Smooth muscle cell (in vitro differentiated cells): ENCODE results near the gene GUCA1A. TPM values are rescaled to one million over a fixed set of nuclear protein-coding genes. Genes with fewer than 3 reads are reported as not detected.

Source experiments
- DNase-seq: peaks from one replicate; lab custom pipeline; 2025; ENCODE audit not compliant: unreplicated experiment; lab: John Stamatoyannopoulos, UW
- H2AFZ ChIP-seq: fragments of 200-600 bp; sonication (generic); 2 replicates; pipeline ENCODE4 v1.6.0; 2016; ENCODE audit warnings: antibody characterized with exemption, low read depth, mild to moderate bottlenecking
- H3F3A ChIP-seq: fragments of 200-600 bp; sonication (generic); 2 replicates; pipeline ENCODE4 v1.6.0; 2017; ENCODE audit warnings: antibody characterized with exemption, low read depth
- H3K27ac ChIP-seq: fragments of 200-600 bp; sonication (generic); 2 replicates; pipeline ENCODE4 v1.5.1; 2016; ENCODE audit warnings: low read depth, mild to moderate bottlenecking
- H3K27me3 ChIP-seq: fragments of 200-600 bp; sonication (generic); 2 replicates; pipeline ENCODE4 v1.6.1; 2016; ENCODE audit warnings: low read depth, mild to moderate bottlenecking
- H3K36me3 ChIP-seq: fragments of 200-600 bp; sonication (generic); 2 replicates; pipeline ENCODE4 v1.5.1; 2016; ENCODE audit warnings: low read depth
- H3K4me1 ChIP-seq: fragments of 200-600 bp; sonication (generic); 2 replicates; pipeline ENCODE4 v1.5.1; 2016; ENCODE audit warnings: low read depth
- H3K4me2 ChIP-seq: fragments of 200-600 bp; sonication (generic); 2 replicates; pipeline ENCODE4 v1.6.0; 2016; ENCODE audit warnings: mild to moderate bottlenecking
- H3K4me3 ChIP-seq: fragments of 200-600 bp; sonication (generic); 2 replicates; pipeline ENCODE4 v1.5.1; 2016; ENCODE audit warnings: mild to moderate bottlenecking
- H3K79me2 ChIP-seq: fragments of 200-600 bp; sonication (generic); 2 replicates; pipeline ENCODE4 v1.6.0; 2016; ENCODE audit warnings: low read depth, mild to moderate bottlenecking
- H3K9ac ChIP-seq: fragments of 200-600 bp; sonication (generic); 2 replicates; pipeline ENCODE4 v1.6.0; 2016; ENCODE audit warnings: low read depth
- H3K9me3 ChIP-seq: fragments of 200-600 bp; sonication (generic); replicated peaks from 2 replicates; pipeline ENCODE4 v1.5.1; 2016; ENCODE audit warnings: low read depth
- H4K20me1 ChIP-seq: fragments of 200-600 bp; sonication (generic); 2 replicates; pipeline ENCODE4 v1.6.0; 2016; ENCODE audit warnings: low read depth
- CTCF ChIP-seq: fragments of 200-600 bp; sonication (generic); IDR thresholded peaks from 2 replicates; pipeline ENCODE4 v1.5.1; 2017; ENCODE audit warnings: borderline replicate concordance, mild to moderate bottlenecking, antibody characterized with exemption; ENCODE audit not compliant: insufficient read depth, poor library complexity, severe bottlenecking
- WGBS: methylation state at CpG from one replicate; pipeline ENCODE4 v1.1.7; 2016; ENCODE audit warnings: low lambda C conversion rate; 5-methylcytosine and 5-hydroxymethylcytosine counted together
- polyA plus RNA-seq: library from polyadenylated mRNA; unstranded; fragments of >200 nt; fragmentation: Nextera tagmentation; extraction: Ambion mirVana; gene quantifications from 2 replicates; pipeline ENCODE4 v1.2.1, GENCODE V29; 2016
- total RNA-seq: library from RNA; depleted of rRNA; stranded (reverse); fragments of >200 nt; gene quantifications from 2 replicates; pipeline ENCODE4 v1.2.3, GENCODE V29; 2014

GUCA1A gene
- total and polyA plus RNA-seq, 2 experiments from 2014 or later: 1.6 to 7.2 TPM

GRCh38 chr6:42225029-42225339 lies 51.8 kb downstream of the GUCA1A start:
- no peaks in the 10 kb centered on the region for H3K9me3 ChIP-seq
- H3K79me2 ChIP-seq: no peaks in the 10 kb centered on the region
- no peak overlapping the region for H2AFZ ChIP-seq
- DNase-seq: no peak
- TF ChIP-seq CTCF: no peak
- H4K20me1 ChIP-seq: no peaks in the 10 kb centered on the region
- no peaks in the 10 kb centered on the region for H3K36me3 ChIP-seq
- H3K4me1 ChIP-seq: no peaks in the 10 kb centered on the region
- no peaks in the 10 kb centered on the region for H3F3A ChIP-seq
- H3K27ac ChIP-seq: peak overlapping the region; percentile 86
- H3K27me3 ChIP-seq: no peaks in the 10 kb centered on the region
- H3K9ac ChIP-seq: peak overlapping the region; percentile 49
- no peak overlapping the region for H3K4me3 ChIP-seq
- peak overlapping the region; percentile 34 for H3K4me2 ChIP-seq

GRCh38 chr6:42225419-42225818 lies 52.3 kb downstream of the GUCA1A start:
- no peaks in the 10 kb centered on the region for H3K27me3 ChIP-seq
- H3K36me3 ChIP-seq: no peaks in the 10 kb centered on the region
- H3F3A ChIP-seq: no peaks in the 10 kb centered on the region
- TF ChIP-seq CTCF: no peak
- no peak for DNase-seq
- no peaks in the 10 kb centered on the region for H4K20me1 ChIP-seq
- H2AFZ ChIP-seq: no peak overlapping the region
- H3K4me1 ChIP-seq: no peaks in the 10 kb centered on the region
- H3K9me3 ChIP-seq: no peaks in the 10 kb centered on the region
- 94% methylated on average over 4 of the region's 4 CpGs for WGBS
- no peaks in the 10 kb centered on the region for H3K79me2 ChIP-seq
- H3K4me3 ChIP-seq: no peak overlapping the region
- H3K27ac ChIP-seq: peak overlapping the region; percentile 86
- H3K9ac ChIP-seq: peak overlapping the region; percentile 49
- no peak overlapping the region for H3K4me2 ChIP-seq

GRCh38 chr6:42226161-42226611 lies 53.0 kb downstream of the GUCA1A start:
- Histone ChIP-seq H3K9ac (peak overlapping the region; percentile 7), H3K79me2 (no peaks in the 10 kb centered on the region), H3K9me3 (no peaks in the 10 kb centered on the region), H3K4me2 (peak overlapping the region; percentile 40), H3K36me3 (no peaks in the 10 kb centered on the region), H2AFZ (no peak overlapping the region), H3F3A (no peaks in the 10 kb centered on the region), H3K4me1 (no peaks in the 10 kb centered on the region), H3K27ac (peak overlapping the region; percentile 86), H4K20me1 (no peaks in the 10 kb centered on the region), H3K27me3 (no peaks in the 10 kb centered on the region), H3K4me3 (no peak overlapping the region)
- no peak for DNase-seq
- TF ChIP-seq CTCF: no peak
- 48% methylated on average over 3 of the region's 3 CpGs for WGBS

DNA sequence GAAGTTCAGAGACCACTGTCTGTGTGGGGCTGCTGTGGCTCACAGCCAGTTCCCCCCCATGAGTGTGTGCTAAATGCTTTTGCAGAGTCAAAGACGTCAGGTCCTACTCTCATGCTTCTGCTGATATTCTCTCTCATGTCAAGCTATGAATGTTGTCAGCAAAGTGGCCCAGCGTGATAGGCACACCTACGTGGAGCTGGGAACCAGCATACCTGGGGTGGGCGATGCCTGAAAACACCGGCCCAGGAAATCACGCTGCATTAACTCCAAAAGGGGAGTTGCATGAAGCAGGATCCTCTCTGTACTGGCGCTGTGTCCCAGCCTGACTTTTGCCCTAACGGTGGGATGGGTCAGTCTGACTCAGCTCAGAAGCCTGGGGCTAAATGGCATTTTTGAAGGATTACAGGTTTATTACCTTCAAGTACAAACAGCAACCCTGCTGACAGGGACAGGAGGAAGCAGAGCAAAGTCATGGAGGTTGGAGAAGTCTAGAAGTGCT lies 53.5 kb downstream of the GUCA1A start:
- Histone ChIP-seq H3K4me2 (peak overlapping the region; percentile 40), H3K36me3 (no peaks in the 10 kb centered on the region), H3K9me3 (no peaks in the 10 kb centered on the region), H3K9ac (peak overlapping the region; percentile 43), H3K27me3 (no peaks in the 10 kb centered on the region), H3K79me2 (no peaks in the 10 kb centered on the region), H4K20me1 (no peaks in the 10 kb centered on the region), H3K27ac (peak overlapping the region; percentile 86), H3K4me3 (no peak overlapping the region), H2AFZ (no peak overlapping the region), H3K4me1 (no peaks in the 10 kb centered on the region), H3F3A (no peaks in the 10 kb centered on the region)
- 26% methylated on average over 8 of the region's 8 CpGs for WGBS
- TF ChIP-seq CTCF: no peak
- DNase-seq: no peak
